HepG2 (cell line): ENCODE results near the gene ENG. TPM values are rescaled to one million over a fixed set of nuclear protein-coding genes. Genes with fewer than 3 reads are reported as not detected.

ENCODE experiments used
- AFF4 ChIP-seq: sonication (generic); formaldehyde crosslinking; IDR thresholded peaks from 2 replicates; pipeline ENCODE4 v1.4.0; 2020; ENCODE audit warnings: missing genetic modification reagents
- NFYB ChIP-seq: sonication (generic); formaldehyde crosslinking; IDR thresholded peaks from 2 replicates; pipeline ENCODE4 v1.4.0; 2020; ENCODE audit warnings: missing genetic modification reagents
- RFX1 ChIP-seq: fragments of 450-650 bp; IDR thresholded peaks from 2 replicates; pipeline ENCODE4 v1.6.1; 2017
- ZNF253 ChIP-seq: sonication (generic); formaldehyde crosslinking; IDR thresholded peaks from 2 replicates; pipeline ENCODE4 v1.8.0; 2022; ENCODE audit warnings: mild to moderate bottlenecking, missing genetic modification reagents, borderline replicate concordance
- ZNF562 ChIP-seq: sonication (generic); formaldehyde crosslinking; IDR thresholded peaks from 2 replicates; pipeline ENCODE4 v1.8.0; 2022; ENCODE audit warnings: missing genetic modification reagents, borderline replicate concordance
- polyA plus RNA-seq, 8 experiments: library from polyadenylated mRNA; depleted of rRNA in 3 of 8; stranded (reverse) in 7 of 8; unstranded in 1 of 8; fragments of >200 nt; fragmentation: Illumina TruSeq in 4 of 8; extraction: Trizol in 4 of 8; gene quantifications; 2 replicates each; pipeline versions ENCODE4 v1.2.1 to v1.2.3, GENCODE V29; 2011 to 2016; ENCODE audit warnings: low read depth in 4 of 8, missing spikeins in 1 of 8, mixed read lengths in 1 of 8; ENCODE audit not compliant: insufficient read depth in 1 of 8
- total RNA-seq, 5 experiments: library from RNA; depleted of rRNA; stranded (reverse); fragments of >200 nt; fragmentation: Illumina TruSeq; extraction: Trizol; gene quantifications; 2 replicates each; pipeline ENCODE4 v1.2.3, GENCODE V29; 2016; ENCODE audit warnings: low read depth in 1 of 5
- TF ChIP-seq, protein P1 (sequence below): sonication (generic); formaldehyde crosslinking; IDR thresholded peaks from 2 replicates; pipeline ENCODE4 v1.5.1; 2020; ENCODE audit warnings: missing genetic modification reagents, mild to moderate bottlenecking, borderline replicate concordance
- TF ChIP-seq, protein P2 (sequence below): sonication (generic); formaldehyde crosslinking; IDR thresholded peaks from 2 replicates; pipeline ENCODE4 v1.4.0; 2020; ENCODE audit warnings: missing genetic modification reagents, borderline replicate concordance
- TF ChIP-seq, protein P3 (sequence below), 2 experiments: fragments of 450-650 bp in 1 of 2; sonication (generic) in 1 of 2; formaldehyde crosslinking in 1 of 2; IDR thresholded peaks; 2 replicates each; pipeline versions ENCODE4 v1.6.1 to v1.8.0; 2016 to 2022; ENCODE audit warnings: antibody characterized with exemption in 1 of 2, mild to moderate bottlenecking in 1 of 2, missing genetic modification reagents in 1 of 2

ENG gene
- total and polyA plus RNA-seq, 2 of the 13 experiments (the other 11 are each of a cell fraction or from before 2014, with no cell fraction given): 0.02 to 1.1 TPM

DNA sequence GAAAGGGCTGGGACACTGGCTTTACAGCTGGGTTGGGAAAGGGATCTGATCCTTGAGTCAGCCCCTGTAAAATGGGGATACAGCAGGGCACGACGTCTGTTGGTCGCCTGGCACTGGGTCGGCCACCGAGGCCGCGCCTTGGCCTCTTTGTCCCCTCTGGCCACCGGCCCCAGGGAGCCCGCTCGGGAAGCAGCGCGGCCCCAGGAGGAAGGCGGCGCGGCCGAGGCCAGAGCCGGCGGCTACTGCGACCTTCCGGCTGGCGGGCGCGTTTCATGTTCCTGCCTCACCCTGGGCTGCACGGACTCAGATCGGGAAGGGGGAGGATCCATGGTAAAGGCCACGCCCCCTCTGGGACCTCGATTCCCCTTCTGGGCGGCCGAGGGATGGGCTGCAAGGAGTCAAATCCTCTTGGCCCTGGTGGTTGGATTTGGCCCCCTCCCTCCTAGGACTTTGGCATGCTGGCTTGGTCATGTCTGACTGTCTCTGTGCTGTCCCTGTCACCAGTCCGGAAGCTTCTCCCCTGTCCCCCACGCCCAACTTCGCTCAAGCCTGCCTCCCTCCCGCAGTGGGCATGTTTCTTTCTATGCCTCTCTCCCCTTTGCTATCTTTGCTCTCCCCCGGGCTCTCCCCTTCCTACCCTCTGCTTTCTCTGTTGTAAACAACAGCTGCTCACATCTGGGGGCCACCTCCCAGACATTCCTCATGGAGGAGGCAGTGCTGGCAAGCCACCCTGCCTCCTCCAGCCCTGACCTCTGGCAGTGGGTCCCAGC, 26.0 kb downstream of the ENG start (continued):
- TF ChIP-seq AFF4 (CRISPR knock-in tag): no peak
- TF ChIP-seq, protein P1, sequence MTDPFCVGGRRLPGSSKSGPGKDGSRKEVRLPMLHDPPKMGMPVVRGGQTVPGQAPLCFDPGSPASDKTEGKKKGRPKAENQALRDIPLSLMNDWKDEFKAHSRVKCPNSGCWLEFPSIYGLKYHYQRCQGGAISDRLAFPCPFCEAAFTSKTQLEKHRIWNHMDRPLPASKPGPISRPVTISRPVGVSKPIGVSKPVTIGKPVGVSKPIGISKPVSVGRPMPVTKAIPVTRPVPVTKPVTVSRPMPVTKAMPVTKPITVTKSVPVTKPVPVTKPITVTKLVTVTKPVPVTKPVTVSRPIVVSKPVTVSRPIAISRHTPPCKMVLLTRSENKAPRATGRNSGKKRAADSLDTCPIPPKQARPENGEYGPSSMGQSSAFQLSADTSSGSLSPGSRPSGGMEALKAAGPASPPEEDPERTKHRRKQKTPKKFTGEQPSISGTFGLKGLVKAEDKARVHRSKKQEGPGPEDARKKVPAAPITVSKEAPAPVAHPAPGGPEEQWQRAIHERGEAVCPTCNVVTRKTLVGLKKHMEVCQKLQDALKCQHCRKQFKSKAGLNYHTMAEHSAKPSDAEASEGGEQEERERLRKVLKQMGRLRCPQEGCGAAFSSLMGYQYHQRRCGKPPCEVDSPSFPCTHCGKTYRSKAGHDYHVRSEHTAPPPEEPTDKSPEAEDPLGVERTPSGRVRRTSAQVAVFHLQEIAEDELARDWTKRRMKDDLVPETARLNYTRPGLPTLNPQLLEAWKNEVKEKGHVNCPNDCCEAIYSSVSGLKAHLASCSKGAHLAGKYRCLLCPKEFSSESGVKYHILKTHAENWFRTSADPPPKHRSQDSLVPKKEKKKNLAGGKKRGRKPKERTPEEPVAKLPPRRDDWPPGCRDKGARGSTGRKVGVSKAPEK (CRISPR knock-in tag): no peak
- TF ChIP-seq, protein P2, sequence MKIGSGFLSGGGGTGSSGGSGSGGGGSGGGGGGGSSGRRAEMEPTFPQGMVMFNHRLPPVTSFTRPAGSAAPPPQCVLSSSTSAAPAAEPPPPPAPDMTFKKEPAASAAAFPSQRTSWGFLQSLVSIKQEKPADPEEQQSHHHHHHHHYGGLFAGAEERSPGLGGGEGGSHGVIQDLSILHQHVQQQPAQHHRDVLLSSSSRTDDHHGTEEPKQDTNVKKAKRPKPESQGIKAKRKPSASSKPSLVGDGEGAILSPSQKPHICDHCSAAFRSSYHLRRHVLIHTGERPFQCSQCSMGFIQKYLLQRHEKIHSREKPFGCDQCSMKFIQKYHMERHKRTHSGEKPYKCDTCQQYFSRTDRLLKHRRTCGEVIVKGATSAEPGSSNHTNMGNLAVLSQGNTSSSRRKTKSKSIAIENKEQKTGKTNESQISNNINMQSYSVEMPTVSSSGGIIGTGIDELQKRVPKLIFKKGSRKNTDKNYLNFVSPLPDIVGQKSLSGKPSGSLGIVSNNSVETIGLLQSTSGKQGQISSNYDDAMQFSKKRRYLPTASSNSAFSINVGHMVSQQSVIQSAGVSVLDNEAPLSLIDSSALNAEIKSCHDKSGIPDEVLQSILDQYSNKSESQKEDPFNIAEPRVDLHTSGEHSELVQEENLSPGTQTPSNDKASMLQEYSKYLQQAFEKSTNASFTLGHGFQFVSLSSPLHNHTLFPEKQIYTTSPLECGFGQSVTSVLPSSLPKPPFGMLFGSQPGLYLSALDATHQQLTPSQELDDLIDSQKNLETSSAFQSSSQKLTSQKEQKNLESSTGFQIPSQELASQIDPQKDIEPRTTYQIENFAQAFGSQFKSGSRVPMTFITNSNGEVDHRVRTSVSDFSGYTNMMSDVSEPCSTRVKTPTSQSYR (CRISPR knock-in tag): no peak
- no peak for TF ChIP-seq ZNF562 (CRISPR knock-in tag)
- TF ChIP-seq ZNF253 (CRISPR knock-in tag): no peak
- TF ChIP-seq, protein P3, sequence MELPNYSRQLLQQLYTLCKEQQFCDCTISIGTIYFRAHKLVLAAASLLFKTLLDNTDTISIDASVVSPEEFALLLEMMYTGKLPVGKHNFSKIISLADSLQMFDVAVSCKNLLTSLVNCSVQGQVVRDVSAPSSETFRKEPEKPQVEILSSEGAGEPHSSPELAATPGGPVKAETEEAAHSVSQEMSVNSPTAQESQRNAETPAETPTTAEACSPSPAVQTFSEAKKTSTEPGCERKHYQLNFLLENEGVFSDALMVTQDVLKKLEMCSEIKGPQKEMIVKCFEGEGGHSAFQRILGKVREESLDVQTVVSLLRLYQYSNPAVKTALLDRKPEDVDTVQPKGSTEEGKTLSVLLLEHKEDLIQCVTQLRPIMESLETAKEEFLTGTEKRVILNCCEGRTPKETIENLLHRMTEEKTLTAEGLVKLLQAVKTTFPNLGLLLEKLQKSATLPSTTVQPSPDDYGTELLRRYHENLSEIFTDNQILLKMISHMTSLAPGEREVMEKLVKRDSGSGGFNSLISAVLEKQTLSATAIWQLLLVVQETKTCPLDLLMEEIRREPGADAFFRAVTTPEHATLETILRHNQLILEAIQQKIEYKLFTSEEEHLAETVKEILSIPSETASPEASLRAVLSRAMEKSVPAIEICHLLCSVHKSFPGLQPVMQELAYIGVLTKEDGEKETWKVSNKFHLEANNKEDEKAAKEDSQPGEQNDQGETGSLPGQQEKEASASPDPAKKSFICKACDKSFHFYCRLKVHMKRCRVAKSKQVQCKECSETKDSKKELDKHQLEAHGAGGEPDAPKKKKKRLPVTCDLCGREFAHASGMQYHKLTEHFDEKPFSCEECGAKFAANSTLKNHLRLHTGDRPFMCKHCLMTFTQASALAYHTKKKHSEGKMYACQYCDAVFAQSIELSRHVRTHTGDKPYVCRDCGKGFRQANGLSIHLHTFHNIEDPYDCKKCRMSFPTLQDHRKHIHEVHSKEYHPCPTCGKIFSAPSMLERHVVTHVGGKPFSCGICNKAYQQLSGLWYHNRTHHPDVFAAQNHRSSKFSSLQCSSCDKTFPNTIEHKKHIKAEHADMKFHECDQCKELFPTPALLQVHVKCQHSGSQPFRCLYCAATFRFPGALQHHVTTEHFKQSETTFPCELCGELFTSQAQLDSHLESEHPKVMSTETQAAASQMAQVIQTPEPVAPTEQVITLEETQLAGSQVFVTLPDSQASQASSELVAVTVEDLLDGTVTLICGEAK (IDR thresholded peaks at IDR 0.05): no peak
- TF ChIP-seq, protein P3 (CRISPR knock-in tag; IDR thresholded peaks at IDR 0.05): no peak
- TF ChIP-seq RFX1: no peak
- TF ChIP-seq NFYB (CRISPR knock-in tag): no peak
